ENCODE results near the gene DDR1.

DNA sequence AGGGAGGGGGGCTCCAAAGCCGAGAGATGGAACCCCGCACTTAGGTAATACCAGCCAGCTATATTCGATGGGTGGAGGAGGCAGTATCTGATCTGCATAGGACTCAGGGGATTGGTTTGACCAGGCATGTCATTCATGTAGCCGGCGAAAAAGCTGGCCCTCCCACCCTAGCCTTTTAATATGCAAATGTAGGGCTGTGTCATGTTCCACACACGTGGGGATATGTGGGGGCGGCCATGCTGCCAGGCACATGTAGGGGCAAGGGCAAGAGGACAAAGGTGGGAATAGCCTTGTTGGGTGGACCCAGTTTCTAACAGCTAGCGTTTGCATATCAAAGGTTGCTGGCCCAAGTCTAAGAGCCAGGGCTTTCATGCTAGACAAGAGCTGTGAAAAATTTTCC is 39.1 kb upstream of the DDR1 start:
- TF ChIP-seq, protein P1, sequence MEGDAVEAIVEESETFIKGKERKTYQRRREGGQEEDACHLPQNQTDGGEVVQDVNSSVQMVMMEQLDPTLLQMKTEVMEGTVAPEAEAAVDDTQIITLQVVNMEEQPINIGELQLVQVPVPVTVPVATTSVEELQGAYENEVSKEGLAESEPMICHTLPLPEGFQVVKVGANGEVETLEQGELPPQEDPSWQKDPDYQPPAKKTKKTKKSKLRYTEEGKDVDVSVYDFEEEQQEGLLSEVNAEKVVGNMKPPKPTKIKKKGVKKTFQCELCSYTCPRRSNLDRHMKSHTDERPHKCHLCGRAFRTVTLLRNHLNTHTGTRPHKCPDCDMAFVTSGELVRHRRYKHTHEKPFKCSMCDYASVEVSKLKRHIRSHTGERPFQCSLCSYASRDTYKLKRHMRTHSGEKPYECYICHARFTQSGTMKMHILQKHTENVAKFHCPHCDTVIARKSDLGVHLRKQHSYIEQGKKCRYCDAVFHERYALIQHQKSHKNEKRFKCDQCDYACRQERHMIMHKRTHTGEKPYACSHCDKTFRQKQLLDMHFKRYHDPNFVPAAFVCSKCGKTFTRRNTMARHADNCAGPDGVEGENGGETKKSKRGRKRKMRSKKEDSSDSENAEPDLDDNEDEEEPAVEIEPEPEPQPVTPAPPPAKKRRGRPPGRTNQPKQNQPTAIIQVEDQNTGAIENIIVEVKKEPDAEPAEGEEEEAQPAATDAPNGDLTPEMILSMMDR (IDR thresholded peaks at IDR 0.05): no peak
- TF ChIP-seq POLR2A (IDR thresholded peaks at IDR 0.05): no peak

Measured in uterus (tissue), 2 donors.